CD4-positive, alpha-beta memory T cell (primary cell): ENCODE data around the gene B4GALNT2. TPM values are rescaled to one million over a fixed set of nuclear protein-coding genes. Genes with fewer than 3 reads are reported as not detected.
"Not testable (repeated sequence)": the region's sequence is repeated elsewhere in the genome, so short reads cannot be mapped to it uniquely, and the experiment has no call there.

ENCODE experiments used
- CTCF ChIA-PET: fragments of 350-600 bp; sonication (Branson Sonifier 250); formaldehyde crosslinking; loops from one replicate; lab custom pipeline; 2021; ENCODE audit warnings: inconsistent platforms; ENCODE audit not compliant: partially characterized antibody; lab: Charles Lee
- POLR2A ChIA-PET: fragments of 350-600 bp; sonication (Branson Sonifier 250); formaldehyde crosslinking; loops from one replicate; lab custom pipeline; 2021; ENCODE audit not compliant: partially characterized antibody; lab: Charles Lee
- DNase-seq, 5 donors: peaks; one replicate each; pipeline versions ENCODE4 v3.0.0 to v3.0.0-alpha.2; 2020 to 2022; ENCODE audit warnings: mixed read lengths in 1 of 5
- H3K27ac ChIP-seq: one replicate; pipeline ENCODE4 v1.7.0; 2013; ENCODE audit warnings: low read depth, low read length
- H3K27me3 ChIP-seq: 2 replicates; pipeline ENCODE4 v1.7.0; 2013; ENCODE audit warnings: mild to moderate bottlenecking, low read length, moderate library complexity; ENCODE audit not compliant: insufficient read depth
- H3K36me3 ChIP-seq: 2 replicates; pipeline ENCODE4 v1.7.0; 2013; ENCODE audit warnings: mild to moderate bottlenecking, low read length, moderate library complexity; ENCODE audit not compliant: insufficient read depth
- H3K4me1 ChIP-seq: 2 replicates; pipeline ENCODE4 v1.7.0; 2013; ENCODE audit warnings: mild to moderate bottlenecking, low read length, moderate library complexity; ENCODE audit not compliant: insufficient read depth
- H3K4me3 ChIP-seq, 2 donors: one replicate each; pipeline ENCODE4 v1.7.0; 2013; ENCODE audit warnings: low read length in 2 of 2, mild to moderate bottlenecking in 1 of 2
- H3K9me3 ChIP-seq, 2 donors: one replicate each; pipeline ENCODE4 v1.7.0; 2013; ENCODE audit warnings: low read length in 2 of 2, control low read depth in 1 of 2; ENCODE audit not compliant: control insufficient read depth in 1 of 2
- H3K27ac Mint-ChIP-seq, 7 donors: one replicate each; pipeline ENCODE4 v1.8.0; 2020 to 2021; ENCODE audit warnings: mixed read lengths in 7 of 7, mild to moderate bottlenecking in 6 of 7, inconsistent platforms in 3 of 7, moderate library complexity in 3 of 7
- H3K27me3 Mint-ChIP-seq, 2 donors: one replicate each; pipeline ENCODE4 v1.8.0; 2020 to 2021; ENCODE audit warnings: mixed read lengths in 2 of 2
- H3K36me3 Mint-ChIP-seq, 2 donors: one replicate each; pipeline ENCODE4 v1.8.0; 2020 to 2021; ENCODE audit warnings: mixed read lengths in 2 of 2, inconsistent platforms in 1 of 2, mild to moderate bottlenecking in 1 of 2
- H3K4me1 Mint-ChIP-seq, 4 donors: one replicate each; pipeline ENCODE4 v1.8.0; 2020 to 2021; ENCODE audit warnings: mixed read lengths in 4 of 4, mild to moderate bottlenecking in 1 of 4
- H3K4me3 Mint-ChIP-seq, 8 donors: one replicate each; pipeline ENCODE4 v1.8.0; 2020 to 2021; ENCODE audit warnings: mixed read lengths in 8 of 8, mild to moderate bottlenecking in 7 of 8, moderate library complexity in 6 of 8, inconsistent platforms in 3 of 8
- H3K9me3 Mint-ChIP-seq, 8 donors: one replicate each; pipeline ENCODE4 v1.8.0; 2020 to 2021; ENCODE audit warnings: mixed read lengths in 8 of 8, mild to moderate bottlenecking in 5 of 8, inconsistent platforms in 3 of 8, moderate library complexity in 1 of 8
- intact Hi-C: fragments of 100-400 bp; cut with micrococcal nuclease; formaldehyde crosslinking; loops from one replicate; pipeline ENCODE4 v1.15.1; 2023
- polyA plus RNA-seq, 2 donors: library from polyadenylated mRNA; unstranded; fragments of 300-500 nt; fragmentation: Illumina TruSeq; gene quantifications; one replicate each; pipeline ENCODE4 v1.2.3, GENCODE V29; 2021
- total RNA-seq, 2 experiments: library from RNA; stranded (reverse); gene quantifications; one replicate each; pipeline ENCODE4 v1.2.3, GENCODE V29; 2021

The B4GALNT2 gene
- total and polyA plus RNA-seq, 4 experiments from 2014 or later, result 0.06 TPM; not detected in 2

- intact Hi-C loops, result no loop called here
- H3K4me1 ChIP-seq, result no peaks in the 10 kb centered on the region
- no peaks in the 10 kb centered on the region for H3K9me3 Mint-ChIP-seq
- H3K4me3 Mint-ChIP-seq, result no peak overlapping the region
- H3K27ac ChIP-seq, result no peak overlapping the region
- no peaks in the 10 kb centered on the region for H3K4me1 Mint-ChIP-seq
- H3K36me3 ChIP-seq, result no peaks in the 10 kb centered on the region
- peaks cover 4% of the 10 kb centered on the region for H3K27me3 ChIP-seq
- H3K27me3 Mint-ChIP-seq, result peaks cover 13 to 19% of the 10 kb centered on the region in 2 donors
- POLR2A ChIA-PET, result no interaction called here
- no peaks in the 10 kb centered on the region for H3K36me3 Mint-ChIP-seq
- CTCF ChIA-PET, result no interaction called here
- no peaks in the 10 kb centered on the region for H3K9me3 ChIP-seq
- no peak overlapping the region for H3K4me3 ChIP-seq
- DNase-seq, result no peak
- no peak overlapping the region for H3K27ac Mint-ChIP-seq
Observed at GRCh38 chr17:49121696-49122292, 10.8 kb upstream of the B4GALNT2 start.

GRCh38 chr17:49122566-49122965 lies 10.0 kb upstream of the B4GALNT2 start:
- DNase-seq, result no peak
- H3K9me3 Mint-ChIP-seq, result no peaks in the 10 kb centered on the region
- POLR2A ChIA-PET, result no interaction called here
- no peaks in the 10 kb centered on the region for H3K36me3 ChIP-seq
- intact Hi-C loops, result no loop called here
- H3K4me3 Mint-ChIP-seq, result no peak overlapping the region
- peaks cover 13 to 19% of the 10 kb centered on the region in 2 donors for H3K27me3 Mint-ChIP-seq
- H3K9me3 ChIP-seq, result no peaks in the 10 kb centered on the region
- H3K36me3 Mint-ChIP-seq, result no peaks in the 10 kb centered on the region
- no peaks in the 10 kb centered on the region for H3K4me1 ChIP-seq
- H3K27ac Mint-ChIP-seq, result no peak overlapping the region
- H3K27me3 ChIP-seq, result peaks cover 4% of the 10 kb centered on the region
- no peak overlapping the region for H3K27ac ChIP-seq
- no peaks in the 10 kb centered on the region for H3K4me1 Mint-ChIP-seq
- CTCF ChIA-PET, result no interaction called here
- H3K4me3 ChIP-seq, result no peak overlapping the region

GRCh38 chr17:49123061-49123460 lies 9.5 kb upstream of the B4GALNT2 start:
- H3K27me3 Mint-ChIP-seq, result peaks cover 15 to 20% of the 10 kb centered on the region in 2 donors
- H3K4me1 Mint-ChIP-seq, result no peaks in the 10 kb centered on the region
- no peak overlapping the region for H3K4me3 Mint-ChIP-seq
- Histone ChIP-seq H3K4me3 (no peak overlapping the region), H3K4me1 (no peaks in the 10 kb centered on the region), H3K27ac (no peak overlapping the region), H3K27me3 (peaks cover 8% of the 10 kb centered on the region), H3K9me3 (no peaks in the 10 kb centered on the region), H3K36me3 (no peaks in the 10 kb centered on the region)
- ChIA-PET CTCF (no interaction called here), POLR2A (no interaction called here)
- no peak overlapping the region for H3K27ac Mint-ChIP-seq
- DNase-seq, result no peak
- intact Hi-C loops, result no loop called here
- no peaks in the 10 kb centered on the region for H3K36me3 Mint-ChIP-seq
- no peaks in the 10 kb centered on the region for H3K9me3 Mint-ChIP-seq

GRCh38 chr17:49125449-49125848 lies 7.1 kb upstream of the B4GALNT2 start:
- H3K27me3 ChIP-seq, result peaks cover 10% of the 10 kb centered on the region
- POLR2A ChIA-PET, result no interaction called here
- DNase-seq, result no peak
- H3K27ac Mint-ChIP-seq, result no peak overlapping the region
- no peaks in the 10 kb centered on the region for H3K4me1 ChIP-seq
- H3K36me3 Mint-ChIP-seq, result no peaks in the 10 kb centered on the region
- no peak overlapping the region for H3K4me3 ChIP-seq
- no peaks in the 10 kb centered on the region for H3K36me3 ChIP-seq
- H3K9me3 Mint-ChIP-seq, result no peaks in the 10 kb centered on the region
- no peak overlapping the region for H3K27ac ChIP-seq
- intact Hi-C loops, result no loop called here
- CTCF ChIA-PET, result no interaction called here
- no peaks in the 10 kb centered on the region for H3K4me1 Mint-ChIP-seq
- peaks cover 23 to 27% of the 10 kb centered on the region in 2 donors for H3K27me3 Mint-ChIP-seq
- no peak overlapping the region for H3K4me3 Mint-ChIP-seq
- H3K9me3 ChIP-seq, result no peaks in the 10 kb centered on the region

GRCh38 chr17:49126183-49126859 lies 6.2 kb upstream of the B4GALNT2 start:
- H3K4me3 ChIP-seq, intact Hi-C loops, H3K27ac ChIP-seq, H3K27ac Mint-ChIP-seq, DNase-seq, H3K4me3 Mint-ChIP-seq, H3K4me1 ChIP-seq, CTCF ChIA-PET, H3K36me3 ChIP-seq, POLR2A ChIA-PET, H3K4me1 Mint-ChIP-seq, H3K36me3 Mint-ChIP-seq, H3K27me3 ChIP-seq, H3K9me3 Mint-ChIP-seq, H3K9me3 ChIP-seq: not testable (repeated sequence)
- H3K27me3 Mint-ChIP-seq, result peaks cover 24 to 35% of the 10 kb centered on the region in 2 donors

GRCh38 chr17:49129359-49129950 lies 3.1 kb upstream of the B4GALNT2 start:
- H3K27ac ChIP-seq, H3K9me3 Mint-ChIP-seq, CTCF ChIA-PET, H3K4me3 Mint-ChIP-seq, H3K9me3 ChIP-seq, intact Hi-C loops, H3K4me3 ChIP-seq, H3K36me3 ChIP-seq, H3K27ac Mint-ChIP-seq, H3K36me3 Mint-ChIP-seq, POLR2A ChIA-PET, DNase-seq: not testable (repeated sequence)
- Mint-ChIP-seq H3K4me1 (peaks cover 3 to 14% (median 8%) of the 10 kb centered on the region in 4 donors), H3K27me3 (peaks cover 35 to 42% of the 10 kb centered on the region in 2 donors)
- Histone ChIP-seq H3K4me1 (peaks cover 11% of the 10 kb centered on the region), H3K27me3 (peaks cover 16% of the 10 kb centered on the region)

GRCh38 chr17:49130891-49131290 lies 1.7 kb upstream of the B4GALNT2 start:
- Histone ChIP-seq H3K27ac (no peak overlapping the region), H3K27me3 (peaks cover 19% of the 10 kb centered on the region), H3K4me1 (peaks cover 11% of the 10 kb centered on the region), H3K4me3 (no peak overlapping the region), H3K36me3 (no peaks in the 10 kb centered on the region), H3K9me3 (no peaks in the 10 kb centered on the region)
- Mint-ChIP-seq H3K27me3 (peaks cover 36 to 44% of the 10 kb centered on the region in 2 donors), H3K36me3 (no peaks in the 10 kb centered on the region), H3K9me3 (no peaks in the 10 kb centered on the region), H3K27ac (peak overlapping the region in 1 of 7 donors; percentile 42), H3K4me1 (peaks cover 3 to 14% (median 8%) of the 10 kb centered on the region in 4 donors), H3K4me3 (peak overlapping the region in 1 of 8 donors; percentile 23)
- intact Hi-C loops, result no loop called here
- CTCF ChIA-PET, result interaction anchor here (1.0 kb wide), 1 partner anchor 9 kb away, joined by 4 read pairs; no protein-coding TSS in a partner anchor
- POLR2A ChIA-PET, result no interaction called here
- no peak for DNase-seq
